Measurements from ENCODE around the gene MESD. TPM values are rescaled to one million over a fixed set of nuclear protein-coding genes. Genes with fewer than 3 reads are reported as not detected.

Gene MESD
- polyA plus RNA-seq, 1 donor from 2014 or later, result 16.3 TPM

- TF ChIP-seq CTCF (IDR thresholded peaks at IDR 0.05; ENCODE audit: poor library complexity, severe bottlenecking) (no peak), TAF1 (IDR thresholded peaks at IDR 0.05; ENCODE audit: low read depth) (no peak), RAD21 (conservative IDR thresholded peaks at IDR 0.05) (no peak), MXI1 (conservative IDR thresholded peaks at IDR 0.05; ENCODE audit: poor library complexity, severe bottlenecking) (no peak), EZH2 (IDR thresholded peaks at IDR 0.05; ENCODE audit: borderline replicate concordance, insufficient read depth, low read length, poor library complexity, severe bottlenecking) (no peak), POLR2AphosphoS5 (IDR thresholded peaks at IDR 0.05) (no peak), EP300 (conservative IDR thresholded peaks at IDR 0.05; ENCODE audit: poor library complexity, severe bottlenecking) (no peak)
- TF ChIP-seq, protein P1, sequence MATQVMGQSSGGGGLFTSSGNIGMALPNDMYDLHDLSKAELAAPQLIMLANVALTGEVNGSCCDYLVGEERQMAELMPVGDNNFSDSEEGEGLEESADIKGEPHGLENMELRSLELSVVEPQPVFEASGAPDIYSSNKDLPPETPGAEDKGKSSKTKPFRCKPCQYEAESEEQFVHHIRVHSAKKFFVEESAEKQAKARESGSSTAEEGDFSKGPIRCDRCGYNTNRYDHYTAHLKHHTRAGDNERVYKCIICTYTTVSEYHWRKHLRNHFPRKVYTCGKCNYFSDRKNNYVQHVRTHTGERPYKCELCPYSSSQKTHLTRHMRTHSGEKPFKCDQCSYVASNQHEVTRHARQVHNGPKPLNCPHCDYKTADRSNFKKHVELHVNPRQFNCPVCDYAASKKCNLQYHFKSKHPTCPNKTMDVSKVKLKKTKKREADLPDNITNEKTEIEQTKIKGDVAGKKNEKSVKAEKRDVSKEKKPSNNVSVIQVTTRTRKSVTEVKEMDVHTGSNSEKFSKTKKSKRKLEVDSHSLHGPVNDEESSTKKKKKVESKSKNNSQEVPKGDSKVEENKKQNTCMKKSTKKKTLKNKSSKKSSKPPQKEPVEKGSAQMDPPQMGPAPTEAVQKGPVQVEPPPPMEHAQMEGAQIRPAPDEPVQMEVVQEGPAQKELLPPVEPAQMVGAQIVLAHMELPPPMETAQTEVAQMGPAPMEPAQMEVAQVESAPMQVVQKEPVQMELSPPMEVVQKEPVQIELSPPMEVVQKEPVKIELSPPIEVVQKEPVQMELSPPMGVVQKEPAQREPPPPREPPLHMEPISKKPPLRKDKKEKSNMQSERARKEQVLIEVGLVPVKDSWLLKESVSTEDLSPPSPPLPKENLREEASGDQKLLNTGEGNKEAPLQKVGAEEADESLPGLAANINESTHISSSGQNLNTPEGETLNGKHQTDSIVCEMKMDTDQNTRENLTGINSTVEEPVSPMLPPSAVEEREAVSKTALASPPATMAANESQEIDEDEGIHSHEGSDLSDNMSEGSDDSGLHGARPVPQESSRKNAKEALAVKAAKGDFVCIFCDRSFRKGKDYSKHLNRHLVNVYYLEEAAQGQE (IDR thresholded peaks at IDR 0.05; ENCODE audit: borderline replicate concordance), result no peak
Observed at GRCh38 chr15:80915472-80915871, 74.1 kb downstream of the MESD start.

DNA sequence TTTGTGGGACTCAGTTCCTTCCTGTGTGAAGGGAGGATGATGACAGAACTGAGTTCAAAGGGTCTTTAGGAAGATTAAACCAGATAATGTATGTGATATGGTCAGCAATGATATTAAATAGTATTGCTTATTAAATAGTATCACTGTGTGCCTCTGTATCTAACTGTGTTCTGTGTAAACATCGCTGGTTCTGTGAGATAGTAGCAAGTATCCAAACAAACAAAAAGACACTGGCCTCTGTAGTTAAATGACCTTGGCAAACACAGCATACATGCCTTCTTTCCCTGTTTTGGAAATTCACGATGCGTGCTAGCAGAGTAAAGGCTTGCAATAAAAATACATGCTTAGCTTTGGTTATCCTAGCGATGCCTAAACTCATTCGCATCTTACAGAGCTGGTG lies 76.1 kb downstream of the MESD start:
- Histone ChIP-seq H3K9me2 (ENCODE audit: insufficient read depth, low read length) (no peaks in the 10 kb centered on the region), H3K27ac (ENCODE audit: low read length) (no peak overlapping the region), H3K79me2 (replicated peaks; ENCODE audit: insufficient read depth, low read length) (no peaks in the 10 kb centered on the region), H3F3A (ENCODE audit: insufficient read depth, low read length, poor library complexity, severe bottlenecking) (no peaks in the 10 kb centered on the region), H3K4me3 (ENCODE audit: low read length) (no peak overlapping the region), H3K36me3 (ENCODE audit: insufficient read depth, low read length) (no peaks in the 10 kb centered on the region), H3K9ac (ENCODE audit: low read length) (no peak overlapping the region), H2AFZ (ENCODE audit: low read depth, low read length) (no peak overlapping the region), H3K27me3 (ENCODE audit: insufficient read depth, low read depth, low read length) (no peaks in the 10 kb centered on the region), H4K20me1 (ENCODE audit: insufficient read depth) (no peaks in the 10 kb centered on the region), H3K4me2 (ENCODE audit: low read length) (no peak overlapping the region), H3K9me3 (ENCODE audit: low read length) (no peaks in the 10 kb centered on the region)
- TF ChIP-seq EP300 (conservative IDR thresholded peaks at IDR 0.05; ENCODE audit: poor library complexity, severe bottlenecking) (no peak), EZH2 (IDR thresholded peaks at IDR 0.05; ENCODE audit: borderline replicate concordance, insufficient read depth, low read length, poor library complexity, severe bottlenecking) (no peak), MXI1 (conservative IDR thresholded peaks at IDR 0.05; ENCODE audit: poor library complexity, severe bottlenecking) (no peak), RAD21 (conservative IDR thresholded peaks at IDR 0.05) (no peak)

More at GRCh38 chr15:80915472-80915871, 74.1 kb downstream of the MESD start:
- Histone ChIP-seq H3K27ac (ENCODE audit: low read length) (no peak overlapping the region), H3K9ac (ENCODE audit: low read length) (no peak overlapping the region), H3K4me3 (ENCODE audit: low read length) (no peak overlapping the region), H3K9me2 (ENCODE audit: insufficient read depth, low read length) (no peaks in the 10 kb centered on the region), H3K36me3 (ENCODE audit: insufficient read depth, low read length) (no peaks in the 10 kb centered on the region), H3K27me3 (ENCODE audit: insufficient read depth, low read depth, low read length) (no peaks in the 10 kb centered on the region), H4K20me1 (ENCODE audit: insufficient read depth) (no peaks in the 10 kb centered on the region), H3K79me2 (replicated peaks; ENCODE audit: insufficient read depth, low read length) (no peaks in the 10 kb centered on the region), H3K9me3 (ENCODE audit: low read length) (no peaks in the 10 kb centered on the region), H3F3A (ENCODE audit: insufficient read depth, low read length, poor library complexity, severe bottlenecking) (no peaks in the 10 kb centered on the region), H2AFZ (ENCODE audit: low read depth, low read length) (no peak overlapping the region), H3K4me2 (ENCODE audit: low read length) (no peak overlapping the region)

DNA sequence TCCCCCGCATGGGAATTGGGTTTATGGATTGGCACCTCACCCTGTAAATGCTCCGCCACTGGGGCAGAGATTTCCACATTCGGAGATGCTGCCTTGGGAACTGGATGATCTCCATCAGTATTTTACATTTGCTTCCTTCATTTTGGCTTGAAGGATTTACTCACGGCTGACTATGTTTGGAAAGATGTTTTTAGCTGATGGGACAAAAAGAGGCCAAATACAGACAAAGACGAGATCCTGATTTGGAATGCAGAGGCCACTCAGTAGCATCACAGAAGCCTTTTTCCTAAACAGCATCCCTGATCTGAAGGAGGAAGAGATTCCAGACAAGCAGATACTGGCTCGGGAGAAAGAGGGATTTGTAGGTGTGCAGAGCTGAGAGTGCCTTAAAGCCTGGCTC lies 76.9 kb downstream of the MESD start:
- Histone ChIP-seq H3K9ac (ENCODE audit: low read length) (no peak overlapping the region), H2AFZ (ENCODE audit: low read depth, low read length) (no peak overlapping the region), H3K4me3 (ENCODE audit: low read length) (no peak overlapping the region), H3K4me2 (ENCODE audit: low read length) (no peak overlapping the region), H4K20me1 (ENCODE audit: insufficient read depth) (no peaks in the 10 kb centered on the region), H3K79me2 (replicated peaks; ENCODE audit: insufficient read depth, low read length) (no peaks in the 10 kb centered on the region), H3K36me3 (ENCODE audit: insufficient read depth, low read length) (no peaks in the 10 kb centered on the region), H3K9me2 (ENCODE audit: insufficient read depth, low read length) (no peaks in the 10 kb centered on the region), H3F3A (ENCODE audit: insufficient read depth, low read length, poor library complexity, severe bottlenecking) (no peaks in the 10 kb centered on the region), H3K9me3 (ENCODE audit: low read length) (no peaks in the 10 kb centered on the region), H3K27ac (ENCODE audit: low read length) (no peak overlapping the region), H3K27me3 (ENCODE audit: insufficient read depth, low read depth, low read length) (no peaks in the 10 kb centered on the region)
- no peak for TF ChIP-seq SMC3 (conservative IDR thresholded peaks at IDR 0.05; ENCODE audit: poor library complexity)
- TF ChIP-seq EZH2 (IDR thresholded peaks at IDR 0.05; ENCODE audit: borderline replicate concordance, insufficient read depth, low read length, poor library complexity, severe bottlenecking), result no peak
- TF ChIP-seq CTCF (IDR thresholded peaks at IDR 0.05; ENCODE audit: poor library complexity, severe bottlenecking), result no peak
- no peak for TF ChIP-seq EP300 (conservative IDR thresholded peaks at IDR 0.05; ENCODE audit: poor library complexity, severe bottlenecking)
- TF ChIP-seq MXI1 (conservative IDR thresholded peaks at IDR 0.05; ENCODE audit: poor library complexity, severe bottlenecking), result no peak
- TF ChIP-seq TAF1 (IDR thresholded peaks at IDR 0.05; ENCODE audit: low read depth), result no peak
- TF ChIP-seq POLR2AphosphoS5 (IDR thresholded peaks at IDR 0.05), result no peak
- TF ChIP-seq, protein P1 (IDR thresholded peaks at IDR 0.05; ENCODE audit: borderline replicate concordance), result no peak
- TF ChIP-seq RAD21 (conservative IDR thresholded peaks at IDR 0.05), result no peak
